ENCODE measurements around the gene LILRB4.

- TF ChIP-seq CTCF (conservative IDR thresholded peaks at IDR 0.05; ENCODE audit: low read depth, low read length) (no peak), EZH2 (IDR thresholded peaks at IDR 0.05; ENCODE audit: borderline replicate concordance, low read depth, low read length, poor library complexity, severe bottlenecking) (no peak)
Measured at GRCh38 chr19:54684527-54684926, 21.7 kb downstream of the LILRB4 start.

Data from A673 (cell line).